ENCODE measurements around the gene TJP1.

Gene TJP1

DNA sequence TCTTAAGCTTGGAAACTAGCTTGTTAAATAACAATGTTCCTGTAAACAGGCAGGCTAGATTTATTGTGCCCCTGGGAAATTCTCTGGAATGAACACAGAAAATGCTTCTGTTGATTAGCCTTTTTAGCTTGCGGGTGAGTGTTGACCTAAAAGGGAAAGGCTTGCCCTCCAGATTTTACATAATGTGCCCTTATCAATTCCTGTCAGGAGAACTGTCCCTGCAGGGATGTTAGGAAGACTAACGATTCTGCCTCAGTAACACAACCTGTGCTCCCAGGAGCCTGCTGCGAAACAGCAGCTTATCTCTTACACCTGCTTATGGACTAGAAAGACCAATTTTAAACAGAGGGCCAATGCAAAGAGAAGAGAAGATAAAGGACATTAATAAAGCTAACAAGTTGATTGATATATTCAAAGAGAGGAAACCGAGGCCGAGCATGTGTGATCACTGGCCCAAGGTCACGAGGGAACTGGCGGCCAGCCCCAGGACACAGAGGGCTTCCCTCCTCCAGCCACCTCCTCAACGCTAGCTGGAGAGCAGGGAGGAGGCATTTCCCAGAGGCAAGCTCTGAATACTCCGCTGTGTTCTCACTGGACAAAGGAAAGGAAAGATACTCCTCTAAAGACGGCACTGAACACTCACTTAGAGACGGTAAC, 48.4 kb upstream of the TJP1 start (continued):
- TF ChIP-seq, protein P1, sequence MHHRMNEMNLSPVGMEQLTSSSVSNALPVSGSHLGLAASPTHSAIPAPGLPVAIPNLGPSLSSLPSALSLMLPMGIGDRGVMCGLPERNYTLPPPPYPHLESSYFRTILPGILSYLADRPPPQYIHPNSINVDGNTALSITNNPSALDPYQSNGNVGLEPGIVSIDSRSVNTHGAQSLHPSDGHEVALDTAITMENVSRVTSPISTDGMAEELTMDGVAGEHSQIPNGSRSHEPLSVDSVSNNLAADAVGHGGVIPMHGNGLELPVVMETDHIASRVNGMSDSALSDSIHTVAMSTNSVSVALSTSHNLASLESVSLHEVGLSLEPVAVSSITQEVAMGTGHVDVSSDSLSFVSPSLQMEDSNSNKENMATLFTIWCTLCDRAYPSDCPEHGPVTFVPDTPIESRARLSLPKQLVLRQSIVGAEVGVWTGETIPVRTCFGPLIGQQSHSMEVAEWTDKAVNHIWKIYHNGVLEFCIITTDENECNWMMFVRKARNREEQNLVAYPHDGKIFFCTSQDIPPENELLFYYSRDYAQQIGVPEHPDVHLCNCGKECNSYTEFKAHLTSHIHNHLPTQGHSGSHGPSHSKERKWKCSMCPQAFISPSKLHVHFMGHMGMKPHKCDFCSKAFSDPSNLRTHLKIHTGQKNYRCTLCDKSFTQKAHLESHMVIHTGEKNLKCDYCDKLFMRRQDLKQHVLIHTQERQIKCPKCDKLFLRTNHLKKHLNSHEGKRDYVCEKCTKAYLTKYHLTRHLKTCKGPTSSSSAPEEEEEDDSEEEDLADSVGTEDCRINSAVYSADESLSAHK (tag by site-specific recombination; IDR thresholded peaks at IDR 0.05): 0 out of 2 replicates have a peak, but pooled peaks have one; percentile 20
- peak; percentile 62 for TF ChIP-seq ZXDB (tag by site-specific recombination; IDR thresholded peaks at IDR 0.05)

DNA sequence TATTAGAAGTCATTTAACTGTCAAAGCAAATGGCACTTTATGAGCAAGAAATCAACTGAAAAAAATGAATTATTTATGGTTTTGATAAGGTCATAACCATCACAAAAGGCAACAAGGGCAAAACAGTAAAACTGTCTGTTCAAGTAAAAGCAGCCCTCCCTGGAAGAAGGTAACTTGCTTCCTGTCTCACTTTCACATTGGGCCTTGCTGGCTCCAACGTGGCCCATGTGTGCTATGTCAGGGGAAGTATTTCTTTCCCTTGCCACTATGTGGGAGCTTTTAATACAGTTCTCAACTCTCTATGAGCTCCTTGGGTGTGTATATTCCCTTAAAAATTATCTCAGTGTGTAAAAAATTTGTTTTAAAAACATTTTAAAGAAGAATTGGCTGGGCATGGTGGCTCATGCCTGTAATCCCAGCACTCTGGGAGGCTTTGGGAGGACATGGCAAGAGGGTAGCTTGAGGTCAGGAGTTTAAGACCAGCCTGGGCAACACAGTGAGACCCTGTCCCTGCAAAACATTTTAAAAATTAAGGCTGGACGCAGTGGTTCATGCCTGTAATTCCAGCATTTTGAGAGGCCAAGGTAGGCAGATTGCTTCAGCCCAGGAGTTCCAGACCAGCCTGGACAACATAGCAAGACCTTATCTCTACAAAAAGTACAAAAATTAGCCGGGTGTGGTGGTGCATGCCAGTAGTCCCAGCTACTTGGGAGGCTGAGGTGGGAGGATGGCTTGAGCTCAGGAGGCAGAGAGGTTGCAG, 45.2 kb upstream of the TJP1 start:
- ChIA-PET POLR2A (no interaction called here), CTCF (interaction anchor here (1.6 kb wide), 1 partner anchor 58 kb away, joined by 6 read pairs; no protein-coding TSS in a partner anchor)

DNA sequence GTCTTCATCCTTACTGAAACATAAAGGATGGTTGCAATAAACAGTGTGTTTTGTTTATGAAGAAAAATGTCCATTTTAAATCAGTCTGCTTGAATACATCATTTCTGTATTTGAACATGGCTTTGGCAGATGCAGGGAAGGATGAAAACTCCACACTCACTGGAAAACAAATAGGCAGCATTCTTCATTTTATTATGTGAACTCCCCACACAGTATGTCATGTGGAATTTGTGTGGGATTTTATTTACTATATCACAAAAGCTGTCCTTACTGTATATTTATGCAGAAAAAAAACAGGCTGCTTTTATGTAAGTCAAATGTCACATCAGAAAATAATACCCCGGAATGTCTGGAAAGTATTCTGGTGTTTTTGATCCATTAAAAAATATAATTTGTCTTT, 44.1 kb upstream of the TJP1 start:
- Histone ChIP-seq H3K4me3 (ENCODE audit: low read depth, low read length) (no peak overlapping the region), H3K4me1 (ENCODE audit: control insufficient read depth, insufficient read depth, low read length) (peaks cover 3% of the 10 kb centered on the region; the same call in 1 of the 2 replicates), H3K9me3 (ENCODE audit: control insufficient read depth, insufficient read depth, low read depth, low read length) (no peaks in the 10 kb centered on the region), H3K27ac (ENCODE audit: extremely low read depth, low read depth, low read length) (no peak overlapping the region), H3K36me3 (ENCODE audit: control insufficient read depth in 2 of 2, insufficient read depth in 1 of 2, low read length in 2 of 2) (no peaks in the 10 kb centered on the region)
- TF ChIP-seq ZNF112 (tag by site-specific recombination; IDR thresholded peaks at IDR 0.05) (no peak), TRIM28 (IDR thresholded peaks at IDR 0.05; ENCODE audit: borderline replicate concordance, low read length) (no peak)
- TF ChIP-seq, protein P2, sequence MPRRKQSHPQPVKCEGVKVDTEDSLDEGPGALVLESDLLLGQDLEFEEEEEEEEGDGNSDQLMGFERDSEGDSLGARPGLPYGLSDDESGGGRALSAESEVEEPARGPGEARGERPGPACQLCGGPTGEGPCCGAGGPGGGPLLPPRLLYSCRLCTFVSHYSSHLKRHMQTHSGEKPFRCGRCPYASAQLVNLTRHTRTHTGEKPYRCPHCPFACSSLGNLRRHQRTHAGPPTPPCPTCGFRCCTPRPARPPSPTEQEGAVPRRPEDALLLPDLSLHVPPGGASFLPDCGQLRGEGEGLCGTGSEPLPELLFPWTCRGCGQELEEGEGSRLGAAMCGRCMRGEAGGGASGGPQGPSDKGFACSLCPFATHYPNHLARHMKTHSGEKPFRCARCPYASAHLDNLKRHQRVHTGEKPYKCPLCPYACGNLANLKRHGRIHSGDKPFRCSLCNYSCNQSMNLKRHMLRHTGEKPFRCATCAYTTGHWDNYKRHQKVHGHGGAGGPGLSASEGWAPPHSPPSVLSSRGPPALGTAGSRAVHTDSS (tag by site-specific recombination; IDR thresholded peaks at IDR 0.05): no peak
- TF ChIP-seq, protein P3, sequence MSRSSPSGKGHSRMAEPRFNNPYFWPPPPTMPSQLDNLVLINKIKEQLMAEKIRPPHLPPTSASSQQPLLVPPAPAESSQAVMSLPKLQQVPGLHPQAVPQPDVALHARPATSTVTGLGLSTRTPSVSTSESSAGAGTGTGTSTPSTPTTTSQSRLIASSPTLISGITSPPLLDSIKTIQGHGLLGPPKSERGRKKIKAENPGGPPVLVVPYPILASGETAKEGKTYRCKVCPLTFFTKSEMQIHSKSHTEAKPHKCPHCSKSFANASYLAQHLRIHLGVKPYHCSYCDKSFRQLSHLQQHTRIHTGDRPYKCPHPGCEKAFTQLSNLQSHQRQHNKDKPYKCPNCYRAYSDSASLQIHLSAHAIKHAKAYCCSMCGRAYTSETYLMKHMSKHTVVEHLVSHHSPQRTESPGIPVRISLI (tag by site-specific recombination; IDR thresholded peaks at IDR 0.05): no peak
- CTCF ChIA-PET: no interaction called here
- POLR2A ChIA-PET: no interaction called here

More for the DNA sequence above, 45.2 kb upstream of the TJP1 start:
- Histone ChIP-seq H3K4me3 (ENCODE audit: low read depth, low read length) (no peak overlapping the region), H3K36me3 (ENCODE audit: control insufficient read depth in 2 of 2, insufficient read depth in 1 of 2, low read length in 2 of 2) (no peaks in the 10 kb centered on the region), H3K9me3 (ENCODE audit: control insufficient read depth, insufficient read depth, low read depth, low read length) (no peaks in the 10 kb centered on the region), H3K27ac (ENCODE audit: extremely low read depth, low read depth, low read length) (no peak overlapping the region), H3K4me1 (ENCODE audit: control insufficient read depth, insufficient read depth, low read length) (peaks cover 3% of the 10 kb centered on the region; the same call in 1 of the 2 replicates)
- TF ChIP-seq ZNF350 (tag by site-specific recombination; IDR thresholded peaks at IDR 0.05) (no peak), ZNF121 (tag by site-specific recombination; IDR thresholded peaks at IDR 0.05) (peak; percentile 26; the same call in 1 of the 2 replicates)

DNA sequence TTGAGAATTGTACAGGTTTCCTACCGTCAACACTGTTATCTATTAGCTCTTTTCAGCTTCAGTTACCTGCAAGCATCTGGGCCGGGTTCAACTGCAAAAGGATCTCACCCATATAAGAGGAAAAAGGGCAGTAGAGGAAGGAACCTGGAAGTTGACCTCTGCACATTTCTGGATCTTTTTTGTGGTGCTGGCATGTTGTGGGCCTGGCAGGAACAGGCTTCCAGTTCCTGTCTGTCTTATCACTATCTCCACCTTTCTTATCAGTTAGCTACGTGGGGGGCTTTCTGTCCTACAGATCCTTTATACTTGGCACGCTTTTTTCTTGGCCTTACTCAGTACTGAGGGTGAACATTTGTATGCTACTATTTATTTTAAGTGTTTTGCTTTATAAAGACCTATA, 42.2 kb upstream of the TJP1 start:
- Histone ChIP-seq H3K4me3 (ENCODE audit: low read depth, low read length) (no peak overlapping the region), H3K27ac (ENCODE audit: extremely low read depth, low read depth, low read length) (no peak overlapping the region), H3K9me3 (ENCODE audit: control insufficient read depth, insufficient read depth, low read depth, low read length) (no peaks in the 10 kb centered on the region), H3K36me3 (ENCODE audit: control insufficient read depth in 2 of 2, insufficient read depth in 1 of 2, low read length in 2 of 2) (no peaks in the 10 kb centered on the region), H3K4me1 (ENCODE audit: control insufficient read depth, insufficient read depth, low read length) (no peaks in the 10 kb centered on the region)
- CTCF ChIA-PET: no interaction called here
- POLR2A ChIA-PET: interaction anchor here (0.6 to 0.8 kb wide), 2 partner anchors 13 to 28 kb away, joined by 3 to 5 read pairs; no protein-coding TSS in a partner anchor
- TF ChIP-seq ZBTB21 (tag by site-specific recombination; IDR thresholded peaks at IDR 0.05) (no peak), KLF16 (tag by site-specific recombination; IDR thresholded peaks at IDR 0.05) (no peak), ZFP3 (tag by site-specific recombination; IDR thresholded peaks at IDR 0.05; ENCODE audit: low read depth) (no peak), ZNF146 (tag by site-specific recombination; IDR thresholded peaks at IDR 0.05) (no peak), ZNF335 (tag by site-specific recombination; conservative IDR thresholded peaks at IDR 0.05) (no peak), ZNF658 (tag by site-specific recombination; IDR thresholded peaks at IDR 0.05) (no peak), ZNF48 (tag by site-specific recombination; IDR thresholded peaks at IDR 0.05) (no peak), ZNF140 (tag by site-specific recombination; IDR thresholded peaks at IDR 0.05) (no peak)
- TF ChIP-seq, protein P4, sequence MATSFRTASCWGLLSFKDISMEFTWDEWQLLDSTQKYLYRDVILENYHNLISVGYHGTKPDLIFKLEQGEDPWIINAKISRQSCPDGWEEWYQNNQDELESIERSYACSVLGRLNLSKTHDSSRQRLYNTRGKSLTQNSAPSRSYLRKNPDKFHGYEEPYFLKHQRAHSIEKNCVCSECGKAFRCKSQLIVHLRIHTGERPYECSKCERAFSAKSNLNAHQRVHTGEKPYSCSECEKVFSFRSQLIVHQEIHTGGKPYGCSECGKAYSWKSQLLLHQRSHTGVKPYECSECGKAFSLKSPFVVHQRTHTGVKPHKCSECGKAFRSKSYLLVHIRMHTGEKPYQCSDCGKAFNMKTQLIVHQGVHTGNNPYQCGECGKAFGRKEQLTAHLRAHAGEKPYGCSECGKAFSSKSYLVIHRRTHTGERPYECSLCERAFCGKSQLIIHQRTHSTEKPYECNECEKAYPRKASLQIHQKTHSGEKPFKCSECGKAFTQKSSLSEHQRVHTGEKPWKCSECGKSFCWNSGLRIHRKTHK (tag by site-specific recombination; IDR thresholded peaks at IDR 0.05): no peak
- TF ChIP-seq, protein P5, sequence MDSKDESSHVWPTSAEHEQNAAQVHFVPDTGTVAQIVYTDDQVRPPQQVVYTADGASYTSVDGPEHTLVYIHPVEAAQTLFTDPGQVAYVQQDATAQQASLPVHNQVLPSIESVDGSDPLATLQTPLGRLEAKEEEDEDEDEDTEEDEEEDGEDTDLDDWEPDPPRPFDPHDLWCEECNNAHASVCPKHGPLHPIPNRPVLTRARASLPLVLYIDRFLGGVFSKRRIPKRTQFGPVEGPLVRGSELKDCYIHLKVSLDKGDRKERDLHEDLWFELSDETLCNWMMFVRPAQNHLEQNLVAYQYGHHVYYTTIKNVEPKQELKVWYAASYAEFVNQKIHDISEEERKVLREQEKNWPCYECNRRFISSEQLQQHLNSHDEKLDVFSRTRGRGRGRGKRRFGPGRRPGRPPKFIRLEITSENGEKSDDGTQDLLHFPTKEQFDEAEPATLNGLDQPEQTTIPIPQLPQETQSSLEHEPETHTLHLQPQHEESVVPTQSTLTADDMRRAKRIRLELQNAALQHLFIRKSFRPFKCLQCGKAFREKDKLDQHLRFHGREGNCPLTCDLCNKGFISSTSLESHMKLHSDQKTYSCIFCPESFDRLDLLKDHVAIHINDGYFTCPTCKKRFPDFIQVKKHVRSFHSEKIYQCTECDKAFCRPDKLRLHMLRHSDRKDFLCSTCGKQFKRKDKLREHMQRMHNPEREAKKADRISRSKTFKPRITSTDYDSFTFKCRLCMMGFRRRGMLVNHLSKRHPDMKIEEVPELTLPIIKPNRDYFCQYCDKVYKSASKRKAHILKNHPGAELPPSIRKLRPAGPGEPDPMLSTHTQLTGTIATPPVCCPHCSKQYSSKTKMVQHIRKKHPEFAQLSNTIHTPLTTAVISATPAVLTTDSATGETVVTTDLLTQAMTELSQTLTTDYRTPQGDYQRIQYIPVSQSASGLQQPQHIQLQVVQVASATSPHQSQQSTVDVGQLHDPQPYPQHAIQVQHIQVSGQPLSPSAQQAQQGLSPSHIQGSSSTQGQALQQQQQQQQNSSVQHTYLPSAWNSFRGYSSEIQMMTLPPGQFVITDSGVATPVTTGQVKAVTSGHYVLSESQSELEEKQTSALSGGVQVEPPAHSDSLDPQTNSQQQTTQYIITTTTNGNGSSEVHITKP (tag by site-specific recombination; IDR thresholded peaks at IDR 0.05): no peak
